ENCODE data around the gene ARL10.
A peak's percentile ranks its signal among the peaks of the same experiment; 100 is the strongest.
"Not testable (repeated sequence)": the region's sequence is repeated elsewhere in the genome, so short reads cannot be mapped to it uniquely, and the experiment has no call there.

The ARL10 gene

DNA sequence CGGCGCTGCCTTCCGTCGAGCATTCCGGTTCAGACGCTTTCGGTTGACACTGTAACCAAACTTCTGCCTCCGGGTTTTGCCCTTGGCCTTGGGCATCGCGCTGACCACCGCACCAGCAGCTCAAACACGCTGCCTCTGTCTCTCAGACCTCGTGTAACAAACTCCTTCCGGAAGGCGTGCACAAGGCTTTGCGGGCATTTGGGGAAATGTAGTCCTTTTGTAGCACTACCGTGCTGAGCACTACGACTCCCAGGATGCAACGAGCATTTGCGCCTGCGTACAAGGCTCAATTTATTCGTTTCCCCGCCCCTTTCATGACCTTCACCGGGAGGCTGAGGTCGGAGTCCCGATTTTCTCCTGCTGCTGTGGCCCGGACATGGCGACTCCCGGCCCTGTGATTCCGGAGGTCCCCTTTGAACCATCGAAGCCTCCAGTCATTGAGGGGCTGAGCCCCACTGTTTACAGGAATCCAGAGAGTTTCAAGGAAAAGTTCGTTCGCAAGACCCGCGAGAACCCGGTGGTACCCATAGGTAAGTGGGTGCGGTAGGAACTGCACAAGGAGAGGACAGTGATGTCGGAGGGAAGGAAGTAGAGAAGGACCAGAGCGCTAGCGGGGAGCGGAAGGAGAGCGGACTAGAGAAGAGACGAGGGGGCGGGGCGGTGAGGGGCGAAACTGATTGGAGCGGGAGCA lies 23.3 kb downstream of the ARL10 start, which contains the start of the genes HIGD2A and NOP16:
Gene HIGD2A (plus strand): TSS at position 308 of the 691 bp plus-strand sequence. CDS start 69 bp downstream, at position 377.
Gene NOP16 (minus strand): TSS at position 155 of the 691 bp plus-strand sequence. CDS start 59 bp downstream, at position 96.
- DNase-seq (ENCODE audit: low read depth in 1 of 2, low spot score in 1 of 2) = peak; percentile 95 to 99

DNA sequence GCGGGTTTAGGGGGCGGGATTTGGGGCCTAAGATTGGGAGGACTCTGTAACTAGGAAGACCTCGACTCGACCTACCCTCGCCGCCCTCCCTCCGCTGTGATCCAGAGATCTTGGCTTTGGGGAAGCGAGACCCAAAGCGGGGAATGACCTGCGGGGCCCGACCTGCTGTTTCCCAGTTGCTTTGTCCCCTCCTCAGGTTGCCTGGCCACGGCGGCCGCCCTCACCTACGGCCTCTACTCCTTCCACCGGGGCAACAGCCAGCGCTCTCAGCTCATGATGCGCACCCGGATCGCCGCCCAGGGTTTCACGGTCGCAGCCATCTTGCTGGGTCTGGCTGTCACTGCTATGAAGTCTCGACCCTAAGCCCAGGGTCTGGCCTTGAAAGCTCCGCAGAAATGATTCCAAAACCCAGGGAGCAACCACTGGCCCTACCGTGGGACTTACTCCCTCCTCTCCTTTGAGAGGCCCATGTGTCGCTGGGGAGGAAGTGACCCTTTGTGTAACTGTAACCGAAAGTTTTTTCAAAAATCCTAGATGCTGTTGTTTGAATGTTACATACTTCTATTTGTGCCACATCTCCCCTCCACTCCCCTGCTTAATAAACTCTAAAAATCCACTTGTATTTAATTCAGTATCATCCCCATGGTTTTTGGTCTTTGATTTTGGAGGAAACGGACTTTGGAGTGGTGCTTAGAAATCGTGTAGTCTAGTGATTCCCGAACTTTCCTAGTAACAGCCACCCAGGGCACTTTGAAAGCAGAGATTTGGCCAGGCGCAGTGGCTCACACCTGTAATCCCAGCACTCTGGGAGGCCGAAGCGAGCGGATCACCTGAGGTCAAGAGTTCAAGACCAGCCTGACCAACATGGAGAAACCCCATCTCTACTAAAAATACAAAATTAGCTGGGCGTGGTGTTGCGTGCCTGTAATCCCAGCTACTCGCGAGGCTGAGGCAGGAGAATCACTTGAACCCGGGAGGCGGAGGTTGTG lies 24.1 kb downstream of the ARL10 start:
- no peak for DNase-seq (ENCODE audit: low read depth in 1 of 2, low spot score in 1 of 2)

DNA sequence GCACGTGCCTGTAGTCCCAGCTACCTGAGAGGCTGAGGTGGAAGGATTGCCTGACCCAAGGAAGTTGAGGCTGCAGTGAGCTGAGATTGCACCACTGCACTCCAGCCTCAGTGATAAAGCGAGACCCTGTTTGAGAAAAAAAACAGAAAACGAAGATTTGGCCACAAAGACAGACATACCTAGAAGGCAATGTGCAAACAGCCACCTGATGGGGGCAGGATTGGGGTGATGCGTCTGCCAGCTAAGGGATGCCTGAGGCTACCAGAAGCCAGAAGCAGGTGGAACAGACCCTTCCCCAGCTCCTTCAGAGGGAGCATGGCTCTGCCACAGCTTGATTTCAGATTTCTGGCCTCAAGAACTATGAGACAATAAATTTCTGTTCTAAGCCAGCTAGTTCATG lies 26.2 kb downstream of the ARL10 start:
- no peak for DNase-seq (ENCODE audit: low read depth in 1 of 2, low spot score in 1 of 2)

DNA sequence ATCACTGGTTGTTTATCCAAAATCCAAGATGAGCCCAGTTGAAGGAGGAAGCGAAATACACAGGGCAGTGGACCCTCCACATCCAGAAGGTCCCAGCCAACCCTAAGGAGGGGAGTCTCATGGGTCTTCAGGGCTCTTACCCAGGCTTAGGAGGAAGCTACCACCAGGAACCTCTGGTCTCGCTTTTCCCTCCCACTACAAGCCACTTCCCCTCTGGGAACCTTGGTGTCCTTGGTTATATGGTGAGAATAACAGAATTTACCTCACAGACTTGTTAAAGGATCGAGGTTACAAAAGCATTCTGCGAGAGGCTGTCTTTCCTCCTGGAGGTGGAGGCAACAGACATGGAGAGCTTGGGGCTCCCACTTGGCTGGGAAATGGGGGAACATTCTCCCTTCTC lies 26.7 kb downstream of the ARL10 start:
- no peak for DNase-seq (ENCODE audit: low read depth in 1 of 2, low spot score in 1 of 2)

DNA sequence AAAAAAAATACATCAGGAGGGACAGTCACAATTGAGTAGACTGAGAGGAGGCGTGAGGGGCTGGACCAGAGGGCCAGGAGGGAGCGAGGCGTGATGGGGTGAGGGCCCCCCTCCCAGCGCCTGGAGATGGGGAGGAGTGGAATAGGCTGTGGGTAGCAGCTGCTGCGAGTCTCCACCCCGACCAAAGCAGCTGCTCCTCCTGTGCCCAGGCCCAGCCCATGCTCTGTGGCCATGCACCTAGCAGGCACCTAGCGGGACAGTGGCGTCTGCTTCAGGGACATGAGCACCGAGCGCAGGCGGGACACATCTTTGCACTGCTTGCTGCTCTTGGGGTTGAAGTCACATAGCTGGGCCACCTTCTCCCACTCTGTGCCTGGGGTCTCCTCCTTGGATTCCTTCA lies 27.2 kb downstream of the ARL10 start:
- DNase-seq (ENCODE audit: low read depth in 1 of 2, low spot score in 1 of 2) = no peak

DNA sequence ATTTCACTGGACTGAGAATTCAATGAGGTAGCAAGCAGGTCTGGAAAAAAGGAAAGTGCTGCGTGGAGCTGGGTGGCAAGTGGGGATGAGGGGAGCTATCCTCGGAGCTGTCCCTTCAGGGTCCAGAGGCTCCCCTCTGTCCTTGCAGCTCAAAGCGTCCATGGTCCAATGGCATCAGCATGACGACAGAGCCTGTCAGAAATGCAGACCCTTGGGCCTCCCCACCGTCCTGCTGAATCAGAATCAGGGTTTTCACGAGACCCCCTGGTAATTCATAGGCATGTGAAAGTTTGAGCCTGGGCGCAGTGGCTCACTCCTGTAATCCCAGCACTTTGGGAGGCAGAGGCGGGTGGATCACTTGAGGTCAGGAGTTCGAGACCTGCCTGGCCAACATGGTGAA lies 28.8 kb downstream of the ARL10 start:
- no peak for DNase-seq (ENCODE audit: low read depth in 1 of 2, low spot score in 1 of 2)

DNA sequence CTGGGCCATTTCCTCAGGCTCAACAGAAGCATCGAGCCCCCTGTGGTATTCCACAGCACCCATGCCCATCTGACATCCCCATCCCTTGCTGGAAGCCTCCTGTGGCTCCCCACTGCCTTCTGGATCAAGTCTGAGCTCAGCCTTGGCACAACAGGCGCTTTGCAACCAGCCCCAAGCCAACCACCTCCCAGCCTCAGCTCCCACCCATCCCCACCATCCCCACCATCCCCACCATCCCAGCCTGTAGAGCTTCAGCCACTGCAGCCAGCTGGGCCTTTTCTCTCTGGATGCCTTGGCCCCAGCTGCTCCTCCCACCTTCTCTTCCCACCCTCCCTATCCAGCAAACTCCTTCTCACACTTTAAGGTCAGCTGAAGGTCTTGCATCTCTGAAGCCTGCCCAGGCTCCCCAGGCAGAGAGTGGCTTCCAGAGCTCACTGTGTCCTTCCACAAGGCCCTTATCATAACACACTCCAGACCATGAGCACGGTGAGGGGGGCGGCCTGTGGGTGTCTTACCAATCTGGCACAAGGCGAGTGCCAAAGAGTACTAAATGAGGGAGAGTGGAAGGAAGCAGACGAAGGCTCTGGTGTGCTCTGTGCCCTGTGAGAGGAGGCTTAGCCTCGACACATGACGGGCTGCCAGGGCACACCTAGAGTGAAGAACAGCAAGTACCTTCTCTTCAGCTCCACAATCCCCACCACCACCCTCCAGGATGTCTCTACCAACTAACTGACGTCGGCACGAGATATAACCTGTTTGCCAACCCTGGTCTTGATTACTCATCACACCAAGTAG lies 29.8 kb downstream of the ARL10 start:
- DNase-seq (ENCODE audit: low read depth in 1 of 2, low spot score in 1 of 2) = no peak

DNA sequence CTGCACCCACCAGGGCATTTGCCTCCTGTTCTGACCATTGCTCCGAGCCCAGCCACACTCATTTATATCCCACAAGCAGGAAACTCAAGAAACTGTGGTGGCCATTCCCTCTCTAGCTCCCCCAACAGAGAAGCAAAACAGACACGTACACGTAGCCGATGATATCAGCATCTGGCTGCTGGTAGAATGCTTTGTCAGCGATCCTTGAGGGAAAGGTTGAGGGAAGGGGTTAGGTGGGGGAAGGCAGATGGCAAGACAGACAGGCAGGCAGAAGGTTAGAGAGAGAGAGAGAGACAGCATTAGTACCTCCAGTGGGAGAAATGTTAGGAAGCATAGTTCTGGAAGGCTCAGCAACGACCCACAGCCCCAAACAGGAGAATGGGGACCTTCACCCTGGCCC lies 31.0 kb downstream of the ARL10 start:
- no peak for DNase-seq (ENCODE audit: low read depth in 1 of 2, low spot score in 1 of 2)

DNA sequence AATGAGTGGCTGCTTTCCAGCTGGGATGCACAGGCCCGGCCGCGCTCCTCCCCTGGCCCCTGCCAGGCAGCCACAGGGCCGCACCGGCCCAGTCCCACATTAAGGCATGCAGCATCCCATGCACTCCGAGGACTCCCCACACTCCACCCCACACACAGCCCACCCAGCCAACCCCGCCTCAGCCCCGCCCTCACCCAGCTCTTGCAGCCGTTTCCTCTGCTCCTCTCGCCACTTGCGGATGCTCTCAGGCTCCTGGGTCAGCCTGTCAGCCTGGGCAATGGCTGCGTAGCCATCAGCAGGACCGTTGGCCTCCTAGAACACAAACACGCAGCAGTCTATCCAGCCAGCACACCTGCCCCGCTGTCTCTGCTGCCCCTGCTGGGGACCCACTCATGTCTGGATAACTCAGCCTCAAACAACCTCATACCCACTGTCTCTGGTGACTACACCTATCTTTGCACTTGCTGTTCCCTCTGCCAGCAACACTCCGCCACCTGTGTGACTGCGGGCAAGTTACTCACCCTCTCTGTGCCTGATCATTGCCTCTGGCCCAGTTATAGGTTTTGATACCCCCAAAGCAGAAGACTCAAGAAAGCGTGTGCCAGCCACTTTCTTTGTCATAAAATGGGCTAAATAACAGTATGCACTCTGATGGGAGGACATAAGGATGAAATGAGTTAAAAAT lies 32.6 kb downstream of the ARL10 start:
- DNase-seq (ENCODE audit: low read depth in 1 of 2, low spot score in 1 of 2) = no peak

DNA sequence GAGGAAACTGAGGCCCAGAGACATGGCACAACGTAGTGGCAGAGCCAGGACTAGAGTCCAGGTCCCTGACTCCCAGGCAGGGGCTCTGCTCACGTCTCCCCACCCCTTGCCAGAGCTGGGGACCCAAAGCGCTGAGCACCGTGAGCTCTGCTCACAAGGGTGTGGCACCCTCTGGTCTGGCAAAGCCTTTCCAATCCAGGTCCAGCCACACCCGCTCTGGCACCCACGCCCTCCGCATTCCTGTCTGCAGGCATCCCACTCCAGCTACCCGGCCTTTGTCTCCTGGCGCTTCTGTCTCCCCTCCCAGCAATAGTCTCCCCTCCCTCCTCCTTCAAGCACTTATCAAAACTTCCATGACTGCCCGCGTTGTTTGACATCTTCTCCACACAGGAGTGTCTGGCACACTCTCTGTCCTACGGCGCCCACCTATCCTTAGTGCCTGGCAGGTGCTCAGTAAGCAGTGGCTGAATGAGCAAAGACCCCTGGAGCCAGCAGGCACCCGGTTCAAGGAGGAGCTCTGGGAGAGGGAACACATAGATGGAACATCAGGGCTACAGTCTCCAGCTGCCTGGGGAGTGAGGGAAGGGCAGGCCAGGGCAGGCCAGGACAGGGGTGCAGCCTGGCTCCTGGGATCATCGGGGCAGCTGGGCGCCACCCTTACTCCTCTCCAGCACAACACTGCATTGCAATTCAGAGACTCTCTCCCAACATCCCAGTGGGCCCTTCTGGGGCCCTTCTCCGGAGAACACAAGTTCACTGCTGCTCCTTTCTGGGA lies 35.3 kb downstream of the ARL10 start:
- DNase-seq (ENCODE audit: low read depth in 1 of 2, low spot score in 1 of 2) = no peak

DNA sequence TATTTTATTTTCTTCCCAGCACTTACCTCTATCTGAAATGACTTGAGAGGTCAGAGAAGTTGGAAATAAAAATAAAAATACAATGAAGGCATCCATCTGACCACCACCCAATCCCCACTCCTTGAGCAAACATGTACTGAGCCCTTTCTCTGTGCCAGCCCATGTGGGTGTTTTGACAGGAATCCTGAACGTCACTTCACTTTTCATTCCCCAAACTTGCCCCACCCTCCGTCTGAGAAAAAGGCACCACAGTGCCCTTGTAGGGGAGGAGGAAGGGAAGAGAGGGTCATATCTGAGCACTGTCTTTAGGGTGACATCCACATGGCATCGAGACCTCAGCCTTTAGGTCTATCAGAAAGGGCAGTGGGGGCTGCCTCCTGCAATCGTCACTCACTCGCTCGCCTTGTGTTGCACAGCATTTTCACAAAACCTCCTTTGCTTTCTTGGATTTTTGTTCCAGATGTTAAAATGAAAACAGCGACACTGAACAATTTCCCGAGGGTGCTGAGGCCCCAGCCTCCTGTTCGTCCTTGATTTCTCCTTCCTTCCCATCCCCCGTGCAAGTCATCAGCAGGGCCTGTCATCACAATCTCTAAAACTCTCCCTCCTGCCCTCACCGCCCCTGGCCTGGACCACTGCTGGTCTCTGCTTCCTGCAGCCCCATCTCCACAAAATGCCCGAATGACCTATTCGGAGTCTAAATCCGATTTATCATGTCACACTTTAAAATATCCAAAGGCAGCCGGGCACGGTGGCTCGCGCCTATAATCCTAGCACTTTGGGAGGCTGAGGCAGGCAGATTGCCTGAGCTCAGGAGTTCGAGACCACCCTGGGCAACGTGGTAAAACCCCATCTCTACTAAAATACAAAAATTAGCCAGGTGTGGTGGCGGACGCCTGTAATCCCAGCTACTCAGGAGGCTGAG lies 36.3 kb downstream of the ARL10 start:
- no peak for DNase-seq (ENCODE audit: low read depth in 1 of 2, low spot score in 1 of 2)

DNA sequence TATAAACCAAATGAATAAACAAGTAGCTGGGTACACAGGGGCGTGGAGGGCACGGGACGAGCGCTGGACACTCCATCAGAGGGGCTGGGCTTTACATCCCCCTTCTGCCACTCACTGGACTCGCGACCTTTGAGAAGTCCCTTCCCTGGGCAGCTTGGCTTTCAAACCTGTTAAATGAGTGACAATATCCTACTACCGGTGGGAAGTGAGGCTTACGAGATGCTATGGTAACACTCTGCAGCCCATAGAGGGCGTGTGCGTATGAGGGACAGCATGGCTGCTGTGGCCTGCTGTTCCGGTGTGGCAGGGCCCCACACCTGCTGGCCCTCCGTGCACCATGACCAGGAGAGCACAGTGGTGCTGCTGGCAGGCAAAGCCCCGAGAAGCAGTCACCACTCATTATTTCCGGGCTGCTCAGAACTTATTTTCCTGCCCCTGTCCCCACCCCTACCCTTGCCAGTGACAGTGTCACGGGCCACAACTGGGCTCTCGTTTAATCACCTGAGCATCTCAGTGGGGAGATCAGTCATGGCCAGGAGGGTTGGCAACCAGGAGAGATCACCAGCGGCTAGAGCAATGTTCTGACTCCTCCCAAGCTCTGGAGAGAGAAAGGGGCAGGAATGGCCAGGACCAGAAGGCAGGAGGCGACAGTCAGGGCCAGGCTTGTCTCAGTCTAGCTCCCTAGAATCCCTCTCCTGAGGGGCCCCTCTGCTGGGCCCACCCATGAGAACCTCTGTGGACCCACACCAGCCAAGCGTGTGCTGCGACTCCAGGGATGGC lies 40.6 kb downstream of the ARL10 start:
- DNase-seq (ENCODE audit: low read depth in 1 of 2, low spot score in 1 of 2) = no peak

DNA sequence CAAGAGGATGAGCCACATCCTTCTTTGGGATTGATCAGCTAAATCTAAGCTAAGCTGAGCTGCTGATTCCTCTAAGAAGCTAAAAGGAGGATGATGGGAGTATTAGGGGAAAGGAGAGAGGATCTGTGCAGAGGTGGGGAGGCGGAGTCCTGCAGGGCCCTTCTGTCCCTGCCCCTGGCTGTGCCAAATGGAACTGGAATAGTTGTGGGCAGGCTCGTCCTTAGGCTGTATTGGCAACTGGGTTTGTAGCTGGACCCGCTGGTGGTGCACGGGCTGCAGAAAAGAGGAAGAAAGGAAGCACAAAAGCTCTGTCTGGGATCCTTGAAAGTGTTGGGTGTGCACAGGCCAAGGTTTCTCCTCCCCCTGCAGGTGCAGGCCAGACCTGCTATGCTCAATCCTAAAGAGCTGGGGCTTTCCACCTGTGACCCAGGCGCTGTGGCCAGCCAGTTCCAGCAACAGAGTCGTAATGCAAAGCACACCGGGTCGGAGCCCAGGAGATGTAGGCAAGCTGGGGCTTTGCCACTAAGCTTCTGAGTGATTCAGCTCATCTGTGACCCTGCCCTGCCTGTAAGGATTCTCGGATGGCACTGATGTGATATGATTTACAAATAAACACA lies 41.3 kb downstream of the ARL10 start:
- DNase-seq (ENCODE audit: low read depth in 1 of 2, low spot score in 1 of 2) = no peak

DNA sequence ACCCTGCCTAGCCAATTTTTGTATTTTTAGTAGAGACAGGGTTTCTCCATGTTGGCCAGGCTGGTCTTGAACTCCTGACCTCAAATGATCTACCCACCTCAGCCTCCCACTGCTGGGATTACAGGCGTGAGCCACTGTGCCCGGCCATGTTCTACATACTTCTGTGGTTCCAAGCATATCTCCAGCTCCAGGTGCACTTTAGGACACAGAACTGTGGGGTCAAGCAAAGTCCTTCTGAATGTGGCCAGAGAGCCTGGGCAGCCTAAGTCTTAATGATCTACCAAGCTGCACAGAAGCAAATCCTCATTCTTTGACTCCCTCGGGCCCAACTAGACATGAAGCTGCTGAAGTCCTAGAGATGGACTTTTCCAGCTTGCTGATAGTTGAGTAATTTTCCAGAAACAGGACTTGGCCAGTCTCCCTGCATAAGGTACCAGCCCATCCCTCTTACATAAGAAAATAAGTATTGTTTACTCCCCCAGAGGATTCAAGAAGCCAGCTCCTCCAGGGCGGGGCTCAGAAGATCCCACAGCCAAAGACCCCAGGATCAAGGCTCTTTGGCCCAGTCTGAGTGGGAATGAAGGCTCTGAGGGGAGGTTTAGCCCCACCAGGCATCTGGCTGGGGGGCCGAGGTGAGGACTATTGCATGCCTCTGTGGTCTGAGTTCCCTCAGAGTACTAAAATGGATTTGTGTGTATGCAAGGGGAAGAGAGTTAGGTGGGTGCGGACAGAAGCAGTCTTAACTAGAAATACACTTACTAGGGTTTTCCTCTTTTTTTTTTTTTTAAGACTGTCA lies 42.4 kb downstream of the ARL10 start:
- DNase-seq (ENCODE audit: low read depth in 1 of 2, low spot score in 1 of 2) = no peak

DNA sequence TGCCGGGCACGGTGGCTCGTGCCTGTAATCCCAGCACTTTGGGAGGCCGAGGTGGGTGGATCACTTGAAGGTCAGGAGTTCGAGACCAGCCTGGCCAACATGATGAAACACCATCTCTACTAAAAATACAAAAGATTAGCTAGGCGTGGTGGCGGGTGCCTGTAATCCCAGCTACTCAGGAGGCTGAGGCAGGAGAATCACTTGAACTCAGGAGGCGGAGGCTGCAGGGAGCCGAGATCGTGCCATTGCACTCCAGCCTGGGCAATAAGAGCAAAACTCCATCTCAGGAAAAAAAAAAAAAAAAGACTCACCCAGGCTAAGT lies 42.9 kb downstream of the ARL10 start:
- not testable (repeated sequence) for DNase-seq (ENCODE audit: low read depth in 1 of 2, low spot score in 1 of 2)

DNA sequence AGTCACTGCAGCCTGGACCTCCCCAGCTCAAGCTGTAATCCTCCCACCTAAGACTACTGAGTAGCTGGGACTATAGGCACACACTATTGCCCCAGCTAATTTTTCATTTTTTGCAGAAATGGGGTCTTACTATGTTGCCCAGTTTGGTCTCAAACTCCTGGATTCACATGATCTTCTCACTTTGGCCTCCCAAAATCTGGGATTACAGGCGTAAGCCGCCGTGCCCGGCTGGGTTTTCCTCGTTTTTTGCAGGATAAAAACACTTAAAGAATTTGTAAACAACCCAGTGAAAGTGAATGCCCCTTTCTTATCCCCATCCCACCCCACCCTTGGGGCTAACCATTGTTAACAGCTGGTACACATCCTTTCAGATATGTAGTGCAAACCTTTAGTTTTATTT lies 43.3 kb downstream of the ARL10 start:
- no peak for DNase-seq (ENCODE audit: low read depth in 1 of 2, low spot score in 1 of 2)

DNA sequence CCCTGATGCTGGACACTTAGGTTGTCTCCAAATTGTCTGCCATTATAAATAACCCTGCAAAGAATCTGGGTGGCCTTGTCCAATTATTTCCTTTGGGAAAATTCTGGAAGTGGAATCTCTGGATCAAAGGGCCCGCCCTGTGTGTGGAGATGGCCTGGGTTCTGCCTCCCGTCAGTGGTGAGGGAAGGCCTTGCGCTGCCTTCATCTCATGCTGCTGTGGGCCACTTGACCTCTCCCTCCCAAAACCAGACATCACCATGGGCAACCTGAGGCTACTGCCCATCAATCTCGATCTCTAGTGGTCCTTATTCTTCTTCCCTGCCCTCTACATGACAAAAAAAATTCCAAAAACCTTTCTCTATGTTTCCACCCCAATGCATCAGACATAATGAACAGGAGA lies 44.5 kb downstream of the ARL10 start:
- no peak for DNase-seq (ENCODE audit: low read depth in 1 of 2, low spot score in 1 of 2)
